SU-DHL-6 (cell line): Measurements from ENCODE around the gene CPEB3.

Source experiments
- H2AFZ ChIP-seq: fragments of 200-600 bp; sonication (generic); 2 replicates; pipeline ENCODE4 v1.6.1; 2014; ENCODE audit warnings: low read depth, mild to moderate bottlenecking, moderate library complexity, mixed read lengths, antibody characterized with exemption, low read length; ENCODE audit not compliant: severe bottlenecking
- H3F3A ChIP-seq: fragments of 200-600 bp; shearing (Covaris generic); 2 replicates; pipeline ENCODE4 v1.6.0; 2016; ENCODE audit warnings: antibody characterized with exemption, mild to moderate bottlenecking; ENCODE audit not compliant: insufficient read depth
- H3K27ac ChIP-seq: fragments of 200-600 bp; sonication (generic); 2 replicates; pipeline ENCODE4 v1.5.1; 2016; ENCODE audit warnings: low read depth, mild to moderate bottlenecking, low read length, moderate library complexity, mixed read lengths
- H3K27me3 ChIP-seq: fragments of 200-600 bp; sonication (generic), shearing (Covaris generic); 2 replicates; pipeline ENCODE4 v1.6.0; 2014; ENCODE audit warnings: mild to moderate bottlenecking, low read length
- H3K36me3 ChIP-seq: fragments of 200-600 bp; sonication (generic); 2 replicates; pipeline ENCODE4 v1.6.1; 2014; ENCODE audit warnings: mild to moderate bottlenecking, low read length, mixed read lengths
- H3K4me2 ChIP-seq: fragments of 300-600, 200-600 bp; shearing (Covaris generic), sonication (generic); 2 replicates; pipeline ENCODE4 v1.6.0; 2014; ENCODE audit warnings: low read length, low read depth, mild to moderate bottlenecking; ENCODE audit not compliant: poor library complexity, severe bottlenecking
- H3K4me3 ChIP-seq: fragments of 200-600 bp; sonication (generic); 2 replicates; pipeline ENCODE4 v1.5.1; 2014; ENCODE audit warnings: antibody characterized with exemption, low read length, mild to moderate bottlenecking, mixed read lengths; ENCODE audit not compliant: insufficient read depth, poor library complexity, severe bottlenecking
- H3K79me2 ChIP-seq: fragments of 200-600 bp; sonication (generic); 2 replicates; pipeline ENCODE4 v1.6.1; 2014; ENCODE audit warnings: mild to moderate bottlenecking, low read length, moderate library complexity; ENCODE audit not compliant: insufficient read depth
- H3K9ac ChIP-seq: fragments of 200-600 bp; sonication (generic); 2 replicates; pipeline ENCODE4 v1.7.0; 2014; ENCODE audit warnings: mild to moderate bottlenecking, low read length
- H3K9me2 ChIP-seq: fragments of 200-600 bp; sonication (generic); replicated peaks from 2 replicates; pipeline ENCODE4 v1.6.1; 2014; ENCODE audit warnings: low read length; ENCODE audit not compliant: insufficient read depth
- H3K9me3 ChIP-seq: fragments of 200-600 bp; sonication (generic); 2 replicates; pipeline ENCODE4 v1.6.1; 2014; ENCODE audit warnings: low read length, mixed read lengths; ENCODE audit not compliant: insufficient read depth
- H4K20me1 ChIP-seq: fragments of 200-600 bp; sonication (generic); 2 replicates; pipeline ENCODE4 v1.6.1; 2014; ENCODE audit warnings: low read depth, mild to moderate bottlenecking, antibody characterized with exemption, low read length, moderate library complexity, mixed read lengths
- CTCF ChIP-seq: fragments of 200-600 bp; sonication (generic); IDR thresholded peaks from one replicate; pipeline ENCODE4 v1.5.1; 2017; ENCODE audit warnings: antibody characterized with exemption, mild to moderate bottlenecking, low read length, moderate library complexity; ENCODE audit not compliant: insufficient read depth, poor library complexity, severe bottlenecking
- EZH2phosphoT487 ChIP-seq: fragments of 200-600 bp; sonication (generic), shearing (Covaris generic); conservative IDR thresholded peaks from 2 replicates; pipeline ENCODE4 v1.6.1; 2018; ENCODE audit warnings: mild to moderate bottlenecking, antibody characterized with exemption, low read length, moderate library complexity, mixed read lengths

Gene CPEB3

GRCh38 chr10:92313750-92314149, 22.9 kb upstream of the CPEB3 start:
- Histone ChIP-seq H4K20me1 (0 out of 2 replicates have a peak, but pooled peaks cover 4% of the 10 kb centered on the region), H3K4me3 (no peak overlapping the region), H3K36me3 (peaks cover 2% of the 10 kb centered on the region; the same call in 1 of the 2 replicates), H3F3A (no peaks in the 10 kb centered on the region), H3K9me2 (no peaks in the 10 kb centered on the region), H3K27me3 (no peaks in the 10 kb centered on the region), H2AFZ (no peak overlapping the region), H3K4me2 (no peak overlapping the region), H3K9ac (no peak overlapping the region), H3K27ac (no peak overlapping the region), H3K9me3 (no peaks in the 10 kb centered on the region), H3K79me2 (peaks cover 17% of the 10 kb centered on the region; the same call in 1 of the 2 replicates)
- TF ChIP-seq EZH2phosphoT487 = no peak
- no peak for TF ChIP-seq CTCF

- no peak overlapping the region for H3K27ac ChIP-seq
- H2AFZ ChIP-seq = no peak overlapping the region
- H4K20me1 ChIP-seq = peaks cover 8% of the 10 kb centered on the region; the same call in 1 of the 2 replicates
- no peak overlapping the region for H3K4me3 ChIP-seq
- no peak overlapping the region for H3K9ac ChIP-seq
- no peak overlapping the region for H3K4me2 ChIP-seq
- peaks cover 2% of the 10 kb centered on the region; the same call in 1 of the 2 replicates for H3K36me3 ChIP-seq
- H3K79me2 ChIP-seq = peaks cover 41% of the 10 kb centered on the region
- H3F3A ChIP-seq = no peaks in the 10 kb centered on the region
- no peaks in the 10 kb centered on the region for H3K27me3 ChIP-seq
- TF ChIP-seq EZH2phosphoT487 = no peak
- H3K9me3 ChIP-seq = no peaks in the 10 kb centered on the region
- no peaks in the 10 kb centered on the region for H3K9me2 ChIP-seq
Observed at GRCh38 chr10:92309272-92309671, 18.4 kb upstream of the CPEB3 start.

DNA sequence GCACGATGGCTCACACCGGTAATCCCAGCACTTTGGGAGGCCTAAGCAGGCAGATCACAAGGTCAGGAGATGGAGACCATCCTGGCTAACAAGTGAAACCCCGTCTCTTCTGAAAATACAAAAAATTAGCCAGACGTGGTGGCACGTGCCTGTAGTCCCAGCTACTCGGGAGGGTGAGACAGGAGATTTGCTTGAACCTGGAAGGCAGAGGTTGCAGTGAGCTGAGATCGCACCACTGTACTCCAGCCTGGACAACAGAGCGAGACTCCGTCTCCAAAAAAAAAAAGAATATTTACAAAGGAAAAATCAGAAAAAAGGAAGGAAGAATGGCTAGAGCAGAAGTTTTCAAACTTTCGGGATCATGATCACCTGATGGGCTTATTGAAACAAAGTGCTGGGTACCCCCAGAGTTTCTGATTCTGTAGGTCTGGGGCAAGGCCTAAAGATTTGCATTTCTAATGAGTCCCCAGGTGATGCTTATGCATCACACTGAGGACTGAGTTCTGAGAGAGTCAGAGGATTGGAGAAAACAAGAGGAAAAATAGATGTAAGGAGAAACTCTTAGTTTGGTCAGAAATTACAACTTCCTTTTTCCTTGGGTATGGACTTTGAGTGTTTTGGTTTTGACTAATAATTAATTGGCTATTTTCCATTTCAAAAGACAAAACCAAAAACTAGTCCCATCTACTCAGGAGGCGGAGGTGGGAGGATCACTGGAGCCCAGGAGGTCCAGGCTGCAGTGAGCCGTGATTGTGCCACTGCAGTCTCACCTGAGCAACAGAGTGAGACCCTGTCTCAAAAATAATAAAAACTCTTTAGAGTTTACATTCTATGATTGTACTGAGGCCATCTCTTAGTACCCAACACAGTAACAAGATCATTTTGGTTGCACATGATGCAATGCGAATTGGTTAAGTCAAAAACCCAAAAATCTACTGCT, 14.5 kb upstream of the CPEB3 start:
- H3F3A ChIP-seq = no peaks in the 10 kb centered on the region
- H4K20me1 ChIP-seq = peaks cover 5% of the 10 kb centered on the region; the same call in 1 of the 2 replicates

More for the DNA sequence above, 14.5 kb upstream of the CPEB3 start:
- Histone ChIP-seq H2AFZ (no peak overlapping the region), H3K27me3 (no peaks in the 10 kb centered on the region), H3K4me2 (no peak overlapping the region), H3K27ac (no peak overlapping the region), H3K79me2 (peaks cover 69% of the 10 kb centered on the region), H3K36me3 (no peaks in the 10 kb centered on the region), H3K9me2 (no peaks in the 10 kb centered on the region), H3K4me3 (no peak overlapping the region), H3K9ac (no peak overlapping the region), H3K9me3 (no peaks in the 10 kb centered on the region)
- TF ChIP-seq CTCF (no peak), EZH2phosphoT487 (no peak)
